GM12872 (cell line): ENCODE measurements around the gene AKAP4.

Experiments used
- CTCF ChIP-seq: IDR thresholded peaks from 3 replicates; pipeline ENCODE4 v1.5.1; 2011; ENCODE audit warnings: low read depth, mild to moderate bottlenecking, low read length, moderate library complexity; ENCODE audit not compliant: insufficient read depth

The AKAP4 gene

DNA sequence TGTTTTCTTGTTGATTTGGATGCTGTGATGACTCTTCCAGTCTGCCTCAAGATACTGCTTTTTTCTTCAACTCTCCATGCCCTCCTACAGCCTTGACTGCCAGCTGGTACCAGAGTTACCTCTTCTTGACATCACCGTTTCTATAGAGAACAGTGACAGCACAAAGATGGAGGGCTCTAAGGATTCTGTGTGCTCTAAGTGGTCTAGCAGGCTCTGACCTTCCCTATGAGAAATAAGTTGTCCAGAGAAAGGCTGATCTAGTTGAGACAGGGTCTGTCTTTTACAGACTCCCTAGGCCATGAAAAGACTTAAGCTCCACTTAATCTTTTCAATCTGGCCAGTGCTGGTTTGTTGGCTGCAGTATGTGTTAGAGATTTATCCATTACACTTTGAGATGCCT, at the start of gene AKAP4:
AKAP4 (minus strand) TSS at position 101 of the 400 bp plus-strand sequence. CDS start 118 bp downstream, outside the sequence.
- no peak for TF ChIP-seq CTCF

DNA sequence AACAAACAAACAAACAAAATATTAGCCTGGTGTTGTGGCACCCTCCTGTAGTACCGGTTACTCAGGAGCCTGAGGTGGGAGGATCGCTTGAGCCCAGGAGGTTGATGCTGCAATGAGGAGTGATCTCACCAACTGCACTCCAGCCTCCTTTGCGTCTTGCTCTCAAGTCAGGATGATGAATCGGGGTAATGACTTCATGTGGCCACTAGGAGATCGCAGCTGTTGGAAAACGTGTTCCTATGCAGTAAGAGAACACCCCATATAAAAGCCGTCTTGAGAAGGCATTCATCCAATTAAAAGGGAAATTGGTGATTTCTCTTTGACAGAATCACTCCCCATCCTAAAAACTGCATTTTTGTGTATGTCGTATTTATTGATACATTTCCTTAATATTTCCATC, 10.7 kb upstream of the AKAP4 start:
- peak; percentile 59 for TF ChIP-seq CTCF

- no peak for TF ChIP-seq CTCF
Measured at GRCh38 chrX:50206753-50207152, 5.9 kb upstream of the AKAP4 start.

DNA sequence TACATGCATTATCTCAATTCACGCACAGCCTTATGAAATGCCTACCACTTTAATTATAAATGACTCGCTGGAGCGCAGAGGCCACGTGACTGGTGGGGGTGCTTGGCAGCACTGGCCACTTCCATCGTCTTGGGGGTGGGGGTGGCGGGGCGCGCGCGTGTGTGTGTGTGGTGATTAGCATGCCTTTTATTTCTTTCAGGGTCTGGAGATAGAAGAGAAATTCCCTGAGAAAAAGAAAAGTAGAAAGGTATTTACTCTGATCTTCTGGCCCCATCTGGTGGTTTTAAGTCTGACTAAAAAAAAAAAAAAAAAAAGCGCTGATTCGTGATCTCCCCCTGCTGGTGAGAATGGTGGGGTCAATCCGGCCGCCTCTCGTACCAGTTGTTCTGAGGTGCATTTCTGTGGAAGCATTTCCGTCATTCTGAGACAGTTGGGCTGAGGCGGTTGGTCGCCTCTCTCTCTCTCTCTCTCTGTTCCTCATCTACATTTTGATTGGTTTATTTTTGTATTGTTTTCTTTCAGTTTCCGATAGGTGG, 3.6 kb upstream of the AKAP4 start, which contains the start of gene CCNB3:
CCNB3 (plus strand) TSS at position 402 of the 536 bp plus-strand sequence. CDS start 80,399 bp downstream, outside the sequence.
- TF ChIP-seq CTCF: peak; percentile 50

DNA sequence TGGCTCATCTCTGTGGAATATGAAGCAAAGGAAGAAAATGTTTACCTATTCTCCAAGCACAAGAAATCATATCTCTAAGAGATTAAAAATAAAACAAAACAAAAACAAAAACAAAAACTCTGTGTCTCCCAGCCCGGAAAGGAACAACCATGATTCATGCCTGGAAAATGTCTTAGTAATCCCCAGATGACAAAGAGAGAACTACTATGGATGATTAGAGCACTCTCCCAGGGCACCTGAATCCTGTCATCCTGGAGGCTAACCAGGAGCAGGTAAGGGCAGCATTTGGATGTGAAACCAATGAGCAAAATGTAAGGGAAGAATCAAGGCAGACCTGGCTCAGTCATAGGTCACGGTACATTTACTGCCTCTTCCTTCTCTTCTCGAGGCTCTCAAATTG, 1.7 kb upstream of the AKAP4 start:
- no peak for TF ChIP-seq CTCF

DNA sequence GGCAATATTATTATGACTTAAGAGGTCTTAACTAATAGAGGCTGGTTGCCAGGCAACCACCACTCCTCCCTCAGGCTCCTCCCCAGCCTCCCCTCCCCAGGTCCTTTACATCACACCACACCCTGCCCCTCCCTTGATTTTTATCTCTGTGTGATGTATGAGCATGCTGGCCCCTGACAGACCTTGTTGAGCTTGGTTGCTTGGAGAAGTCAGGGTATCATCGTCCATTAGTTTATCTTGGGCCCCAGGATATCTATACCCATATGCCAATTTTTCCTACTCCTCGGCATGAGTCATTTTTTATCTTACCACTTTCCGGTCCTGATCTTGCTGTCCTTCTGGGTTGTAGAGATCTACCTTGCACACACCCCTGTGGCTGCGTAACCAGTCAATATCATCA, 2.5 kb downstream of the AKAP4 start:
- TF ChIP-seq CTCF: no peak

DNA sequence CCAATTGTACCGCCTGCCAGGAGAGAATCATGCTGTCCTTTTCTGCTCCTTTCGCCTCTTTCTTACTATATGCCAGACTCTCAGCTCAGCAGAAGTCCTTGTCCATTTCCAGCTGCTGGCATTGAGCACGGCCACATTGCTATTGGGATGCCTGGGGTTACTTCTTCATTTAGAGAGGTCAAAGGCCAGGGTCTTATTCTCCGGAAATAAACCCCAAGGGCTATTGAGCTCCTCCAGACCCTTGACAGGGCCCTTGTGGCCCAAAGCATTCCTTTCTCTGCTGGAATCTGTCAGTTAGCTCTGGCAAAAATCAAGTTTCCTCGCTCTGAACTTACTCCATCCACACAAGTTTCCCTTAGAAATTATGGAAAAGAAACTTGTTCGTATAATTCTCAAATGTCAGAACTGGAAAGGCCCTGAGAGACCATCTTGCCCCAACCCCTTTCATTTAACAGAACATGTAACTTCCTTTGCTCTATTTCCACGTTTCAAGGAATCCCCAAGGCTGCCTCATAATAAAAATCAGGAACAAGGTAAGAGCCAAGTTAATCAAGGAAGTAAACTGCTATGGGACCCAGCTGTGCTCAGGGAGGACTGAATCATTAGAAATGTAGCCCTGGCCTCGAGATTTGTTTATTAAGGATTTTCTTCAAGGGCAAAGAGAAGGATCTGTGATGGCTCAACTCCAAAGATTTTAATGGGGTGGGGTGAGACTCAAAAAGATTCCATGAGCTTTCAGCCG, 11.8 kb downstream of the AKAP4 start:
- no peak for TF ChIP-seq CTCF
